Stimulated activated naive CD4-positive, alpha-beta T cell treated with Interleukin-2 at 50 U/mL for 16 hours (primary cell): ENCODE data around the gene APOL5.

Experiments used
- DNase-seq: peaks from one replicate; lab custom pipeline; 2025; lab: John Stamatoyannopoulos, UW

The APOL5 gene

GRCh38 chr22:35742342-35743100, 24.8 kb downstream of the APOL5 start:
- no peak for DNase-seq

GRCh38 chr22:35743326-35743860, 25.7 kb downstream of the APOL5 start:
- DNase-seq, result no peak

DNA sequence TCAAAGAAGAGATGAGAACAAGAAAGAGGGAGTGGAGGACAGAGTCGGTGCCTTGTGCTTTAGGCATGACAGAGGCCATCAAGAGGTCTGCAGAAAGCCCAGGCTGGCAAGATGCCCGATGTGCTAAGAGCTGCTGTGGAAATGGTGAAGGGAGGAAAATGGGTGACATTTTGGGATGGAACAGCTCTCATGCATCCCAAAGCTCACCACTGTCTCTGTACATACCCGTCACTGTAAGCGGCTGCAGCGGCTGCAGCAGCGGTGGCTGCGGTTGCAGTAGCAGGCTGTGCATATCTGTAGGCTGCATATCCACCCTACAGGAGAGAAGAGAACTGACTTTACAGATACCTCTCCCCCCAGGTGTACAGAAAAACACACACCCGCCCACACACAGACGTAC, 28.6 kb downstream of the APOL5 start:
- no peak for DNase-seq

DNA sequence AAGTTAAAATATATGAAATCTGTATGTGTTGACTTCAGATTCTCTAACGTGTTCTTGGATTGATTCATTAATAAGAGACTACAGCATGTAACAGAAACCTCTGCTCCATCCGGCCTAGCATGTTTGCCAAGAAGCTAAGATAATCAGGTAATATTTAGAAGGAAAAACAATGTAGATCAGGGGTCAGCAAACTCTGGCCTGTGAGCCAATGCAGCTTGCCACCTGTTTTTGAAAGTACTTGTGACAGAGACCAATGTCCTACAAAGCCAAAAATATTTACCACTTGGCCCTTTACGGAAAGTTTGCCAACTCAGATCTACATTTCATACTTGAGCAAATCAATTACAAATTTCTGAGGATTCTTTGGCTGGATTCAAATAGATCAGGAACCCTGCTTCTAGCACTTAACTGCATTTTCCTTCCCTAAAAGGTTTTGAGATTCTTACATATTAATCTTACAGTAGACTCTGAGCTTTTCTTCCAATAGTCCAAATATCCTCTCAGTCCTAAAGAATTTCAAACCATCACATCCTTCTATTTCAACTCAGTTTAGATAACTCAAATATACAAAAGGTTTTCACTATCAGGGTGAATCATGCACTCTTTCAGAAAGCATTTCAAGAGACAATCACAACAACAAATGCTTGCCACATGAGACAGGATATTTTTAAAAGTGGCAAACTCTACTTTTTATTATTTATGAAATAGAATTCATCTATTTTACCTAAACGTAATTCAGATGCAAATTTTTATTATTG, 29.5 kb downstream of the APOL5 start:
- no peak for DNase-seq

DNA sequence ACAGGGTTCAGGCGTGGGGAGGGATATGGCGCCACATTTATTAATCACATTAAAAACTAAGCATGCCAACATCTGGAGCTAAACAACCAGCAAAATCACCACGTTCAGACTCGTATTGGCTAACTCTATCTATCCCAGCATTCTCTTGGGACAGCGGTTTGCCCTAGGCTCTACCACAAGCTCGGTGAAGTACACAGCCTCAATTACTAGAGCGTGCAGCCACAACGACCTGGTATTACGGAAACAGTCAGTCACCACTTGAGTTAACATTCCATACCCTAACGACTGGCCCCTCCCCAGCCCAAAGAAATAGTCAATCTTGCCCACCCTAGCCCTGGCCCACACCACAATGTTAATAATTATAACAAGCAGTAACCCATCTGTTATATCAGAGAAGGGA, 32.1 kb downstream of the APOL5 start:
- DNase-seq, result no peak

DNA sequence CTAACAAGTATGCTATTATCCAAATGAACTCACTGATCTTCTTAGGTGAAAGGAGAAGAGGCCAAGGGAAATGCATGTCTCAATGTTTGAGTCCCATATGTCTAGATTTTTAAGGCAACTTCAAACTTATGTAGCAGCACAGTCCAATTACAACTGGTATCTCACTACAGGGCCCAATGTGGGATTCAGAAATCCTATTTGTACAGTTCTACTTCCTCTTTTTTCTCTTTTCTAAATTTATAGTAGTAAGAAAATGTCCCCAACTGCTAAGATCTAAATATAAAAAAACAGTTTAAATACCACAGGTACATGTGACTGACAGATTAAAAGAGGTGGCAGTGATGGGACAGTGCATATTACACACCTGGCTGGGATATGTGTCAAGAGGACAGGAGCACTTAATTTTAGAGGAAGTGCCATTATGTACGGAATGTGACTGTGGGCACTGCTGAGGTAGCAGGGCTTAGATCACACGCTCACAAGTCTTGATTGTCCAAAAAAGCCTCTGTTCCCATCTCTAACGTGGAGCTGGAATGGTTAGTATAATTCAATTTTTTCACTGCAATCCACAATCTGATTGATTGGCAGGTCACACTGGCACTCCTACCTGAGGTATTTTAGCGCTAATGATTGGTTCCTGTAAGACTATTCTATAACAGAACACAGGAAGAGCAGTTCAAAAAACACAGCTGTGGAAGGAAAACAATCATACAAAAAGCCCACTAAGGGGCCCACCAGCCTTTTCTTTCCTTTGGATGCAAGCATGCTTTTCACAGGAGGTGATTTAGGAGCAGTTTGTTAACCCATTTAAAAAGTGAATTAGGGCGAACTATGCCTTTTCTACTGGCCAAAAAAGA, 34.6 kb downstream of the APOL5 start:
- no peak for DNase-seq

DNA sequence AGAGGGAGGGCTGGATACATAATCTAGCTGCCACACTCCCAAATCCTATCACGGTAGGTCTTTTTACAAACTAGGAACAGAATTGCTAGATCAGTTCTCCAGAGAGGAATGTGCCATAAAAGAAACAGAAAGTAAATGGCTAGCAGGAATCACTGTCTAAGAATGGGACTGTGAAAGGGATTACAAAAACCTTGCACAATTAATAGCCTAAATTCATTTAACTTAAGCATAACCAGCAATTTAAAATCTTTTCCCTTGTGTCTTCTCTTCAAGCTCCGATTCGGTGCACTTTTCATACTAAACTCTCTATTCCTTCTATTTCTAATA, 35.2 kb downstream of the APOL5 start:
- DNase-seq, result no peak

GRCh38 chr22:35754761-35755160, 37.1 kb downstream of the APOL5 start:
- no peak for DNase-seq

DNA sequence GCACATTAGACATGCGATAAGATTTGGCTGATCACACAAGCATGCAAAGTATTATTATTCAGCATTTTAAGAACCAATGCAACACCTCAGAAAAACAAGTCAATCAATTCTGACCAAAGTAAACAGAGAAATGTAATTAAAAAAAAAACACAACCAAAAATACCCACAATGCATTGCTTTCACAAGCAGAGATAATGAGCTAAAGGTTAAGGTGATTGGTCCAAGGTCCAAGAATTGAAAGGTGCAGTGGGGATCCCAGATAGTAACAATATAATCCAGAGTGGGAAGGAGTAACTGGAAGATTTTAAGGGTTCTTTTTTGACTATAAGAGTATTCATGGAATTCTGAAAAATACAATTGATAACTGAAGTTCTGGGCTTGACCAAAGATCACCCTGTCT, 39.0 kb downstream of the APOL5 start:
- DNase-seq, result no peak

- no peak for DNase-seq
These were observed 40.7 kb downstream of the APOL5 start for GRCh38 chr22:35758394-35758793.

DNA sequence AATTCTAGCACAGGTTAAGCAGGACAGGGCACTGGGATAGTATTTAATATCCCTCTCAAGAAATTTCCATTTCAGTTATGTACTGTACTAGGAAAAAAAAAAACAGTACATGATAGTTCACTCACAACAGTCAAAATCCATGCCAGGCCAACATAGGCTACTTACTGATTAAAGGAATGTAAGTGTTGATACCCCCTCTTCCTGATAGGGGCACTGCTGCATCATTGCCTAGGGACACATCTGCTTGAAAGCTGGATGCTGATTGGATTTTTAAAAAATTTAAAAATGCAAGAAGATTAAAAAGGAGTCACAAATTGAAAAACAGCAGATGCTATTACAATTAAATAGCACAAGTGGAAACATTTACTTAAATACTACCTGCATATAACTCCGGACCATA, 43.4 kb downstream of the APOL5 start:
- no peak for DNase-seq

GRCh38 chr22:35766654-35767580, 49.2 kb downstream of the APOL5 start:
- DNase-seq, result no peak

GRCh38 chr22:35769974-35770373, 52.3 kb downstream of the APOL5 start:
- DNase-seq, result no peak

DNA sequence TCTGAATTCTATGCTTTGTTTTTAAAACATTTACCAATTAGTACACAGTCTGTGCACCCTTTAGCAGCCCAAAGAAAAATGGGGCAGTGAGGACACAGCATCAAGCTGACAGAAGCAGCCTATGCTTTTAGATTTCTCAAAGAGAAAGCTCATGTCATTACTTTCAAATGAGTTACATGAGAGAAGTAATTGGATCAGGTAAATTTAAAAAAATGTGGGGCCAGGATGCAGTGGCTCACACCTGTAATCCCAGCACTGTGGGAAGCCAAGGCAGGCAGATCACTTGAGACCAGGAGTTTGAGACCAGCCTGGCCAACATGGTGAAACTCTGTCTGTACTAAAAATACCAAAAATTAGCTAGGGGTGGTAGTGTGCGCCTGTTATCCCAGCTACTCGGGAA, 57.7 kb downstream of the APOL5 start:
- no peak for DNase-seq

GRCh38 chr22:35777335-35777975, 59.8 kb downstream of the APOL5 start:
- no peak for DNase-seq
